Mucosa of gallbladder (tissue), 1 donor: ENCODE data around the gene DNPEP. TPM values are rescaled to one million over a fixed set of nuclear protein-coding genes. Genes with fewer than 3 reads are reported as not detected.
"Not testable (repeated sequence)": the region's sequence is repeated elsewhere in the genome, so short reads cannot be mapped to it uniquely, and the experiment has no call there.

ENCODE experiments used
- DNase-seq: peaks from one replicate; pipeline ENCODE4 v3.0.0-alpha.2; 2020; ENCODE audit warnings: low spot score
- total RNA-seq: library from RNA; stranded (reverse); gene quantifications from one replicate; pipeline ENCODE4 v1.2.1, GENCODE V29; 2021
- donor health status: DM: no; HTN: no; CAD: no.

The DNPEP gene
- total RNA-seq, 1 donor from 2014 or later, result 58.5 TPM

DNA sequence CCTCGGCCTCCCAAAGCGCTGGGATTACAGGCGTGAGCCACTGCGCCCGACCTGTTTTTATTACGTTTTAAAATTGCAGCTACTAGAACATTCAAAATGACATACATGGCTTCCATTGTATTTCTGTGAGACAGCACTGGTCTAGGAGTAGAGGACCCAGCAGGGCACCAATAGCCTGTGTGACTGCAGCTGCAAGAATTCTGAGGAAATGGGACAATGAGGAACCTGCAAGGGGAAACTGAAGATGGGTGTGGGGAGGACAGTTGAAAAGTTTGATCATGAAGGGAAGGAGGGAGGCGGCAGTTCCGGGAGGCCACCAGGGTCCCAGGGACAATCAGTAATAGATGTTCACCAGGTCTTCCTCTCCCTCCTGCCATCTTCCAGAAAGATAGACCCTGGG is 13.9 kb upstream of the DNPEP start:
- DNase-seq, result no peak

DNA sequence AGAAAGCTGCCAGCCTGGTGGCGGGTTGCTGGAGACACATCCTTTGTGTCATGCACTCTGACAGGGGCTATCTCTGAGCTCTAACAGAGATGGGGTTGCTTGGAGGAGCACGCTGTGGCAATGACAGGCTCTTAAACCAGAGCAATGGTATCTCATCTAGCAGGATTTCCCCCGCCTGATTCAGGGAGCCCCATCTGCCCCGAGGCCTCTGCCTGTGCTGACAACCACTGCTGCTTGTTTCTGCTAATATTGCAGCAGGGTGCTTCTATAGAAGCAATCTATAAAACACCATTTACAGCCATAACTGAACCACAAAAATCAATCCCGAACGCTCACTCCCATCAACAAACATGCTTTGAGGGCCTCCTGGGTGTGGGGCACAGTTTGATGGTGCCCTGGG is 12.8 kb upstream of the DNPEP start:
- no peak for DNase-seq

DNA sequence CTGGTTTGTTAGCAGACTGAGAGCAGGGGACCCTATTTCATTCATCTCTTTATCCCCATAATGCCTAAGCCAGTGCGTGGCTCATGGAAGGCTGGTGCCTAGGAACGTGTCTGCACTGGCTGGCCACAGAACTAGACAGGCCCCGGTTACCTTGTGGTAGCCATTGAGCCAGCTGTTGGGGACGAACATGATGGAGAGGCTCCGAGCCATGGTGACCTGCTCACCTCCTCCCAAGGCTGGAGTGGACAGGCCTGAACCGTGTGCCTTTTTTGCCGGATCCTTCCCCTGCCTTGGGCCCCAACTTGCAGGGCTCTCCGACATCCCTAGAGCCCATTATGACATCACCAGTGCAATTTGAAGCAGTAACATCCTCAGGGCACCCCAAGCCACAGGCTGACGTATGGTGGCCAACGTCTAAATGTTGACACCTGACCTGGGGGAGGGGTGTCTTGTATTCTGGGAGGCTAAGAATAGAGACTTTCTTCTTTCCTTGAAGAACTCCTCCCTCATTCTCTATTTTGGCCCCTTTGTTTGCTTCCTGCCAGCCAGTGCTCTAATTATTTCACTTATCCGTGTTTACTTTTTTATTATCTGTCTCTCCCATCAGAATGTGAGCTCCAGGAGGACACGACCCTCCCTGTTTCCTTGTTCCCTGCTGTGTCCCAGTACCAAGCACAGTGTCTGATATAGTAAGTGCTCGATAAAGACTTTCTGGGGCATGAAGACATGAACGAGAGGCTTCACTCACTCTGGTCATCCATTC is 12.2 kb upstream of the DNPEP start:
- no peak for DNase-seq

DNA sequence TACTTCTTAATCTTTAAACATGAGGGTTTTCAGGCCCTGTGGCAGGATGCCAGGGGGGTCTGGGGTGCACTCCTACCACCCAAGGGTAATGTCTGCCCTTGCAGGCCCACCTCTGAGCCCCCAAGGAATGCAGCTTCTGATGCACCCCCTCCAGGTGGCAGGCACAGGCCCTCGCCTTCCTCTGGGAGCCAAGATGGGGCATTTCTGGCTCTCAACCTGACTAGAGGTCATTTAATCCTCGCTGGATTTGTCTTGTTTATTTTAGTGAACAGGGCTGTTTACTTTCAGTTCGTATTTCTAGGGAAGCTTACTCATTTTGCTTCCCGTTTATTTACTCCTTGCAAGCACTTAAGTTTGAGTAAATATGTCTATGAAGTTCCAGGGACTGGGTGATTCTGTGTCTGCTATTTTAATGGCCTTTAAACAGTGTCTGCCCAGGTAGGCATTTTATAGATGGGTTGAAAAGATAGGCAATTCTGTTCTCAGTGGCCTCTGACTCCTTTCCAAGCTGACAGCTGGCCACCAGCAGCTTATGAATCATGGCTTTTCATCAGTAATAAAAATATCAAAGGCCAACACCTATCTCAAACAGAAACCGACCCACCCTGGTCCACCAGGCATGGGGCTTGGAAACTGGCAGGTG is 11.1 kb upstream of the DNPEP start:
- DNase-seq, result no peak

DNA sequence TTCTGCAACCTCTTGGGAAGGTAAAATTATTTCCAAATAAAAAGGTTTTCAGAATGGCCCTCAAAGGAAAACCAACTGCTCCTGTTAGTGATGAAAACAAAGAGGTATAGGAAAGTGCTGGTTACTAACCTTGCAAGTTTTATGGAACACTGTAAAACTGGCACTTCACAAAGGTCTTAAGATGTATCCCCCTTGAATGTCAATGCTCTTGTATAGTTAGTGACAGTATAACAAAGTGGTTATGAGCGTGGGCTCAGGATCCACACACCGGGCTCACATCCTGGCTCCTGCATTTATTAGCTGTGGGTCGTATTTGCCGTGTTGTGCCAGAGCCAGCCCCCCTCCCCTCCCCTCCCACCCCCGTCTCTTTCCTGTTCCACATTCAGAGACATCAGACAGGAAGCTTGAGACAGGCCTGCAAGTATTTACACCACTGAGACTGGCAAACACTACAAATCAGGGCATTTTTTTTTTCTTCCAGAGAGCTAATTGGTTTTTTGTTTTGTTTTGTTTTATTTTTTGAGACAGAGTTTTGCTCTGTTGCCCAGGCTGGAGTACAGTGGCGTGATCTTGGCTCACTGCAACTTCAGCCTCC is 9.2 kb upstream of the DNPEP start:
- no peak for DNase-seq

GRCh38 chr2:219395609-219396008 is 7.9 kb upstream of the DNPEP start:
- no peak for DNase-seq

DNA sequence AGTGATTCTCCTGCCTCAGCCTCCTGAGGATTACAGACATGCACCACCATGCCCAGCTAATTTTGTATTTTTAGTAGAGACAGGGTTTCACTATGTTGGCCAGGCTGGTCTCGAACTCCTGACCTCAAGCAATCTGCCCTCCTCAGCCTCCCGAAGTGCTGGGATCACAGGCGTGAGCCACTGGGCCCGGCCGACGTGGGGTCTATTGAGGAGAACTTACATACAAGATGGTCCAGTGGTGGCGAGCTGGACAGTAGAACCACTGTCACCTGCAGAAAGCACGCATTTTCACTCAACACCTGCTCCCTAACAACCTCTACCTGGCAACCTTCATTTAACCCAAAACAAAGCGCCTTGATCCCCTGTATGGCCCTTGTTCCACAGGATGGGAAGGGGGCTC is 7.3 kb upstream of the DNPEP start:
- not testable (repeated sequence) for DNase-seq

DNA sequence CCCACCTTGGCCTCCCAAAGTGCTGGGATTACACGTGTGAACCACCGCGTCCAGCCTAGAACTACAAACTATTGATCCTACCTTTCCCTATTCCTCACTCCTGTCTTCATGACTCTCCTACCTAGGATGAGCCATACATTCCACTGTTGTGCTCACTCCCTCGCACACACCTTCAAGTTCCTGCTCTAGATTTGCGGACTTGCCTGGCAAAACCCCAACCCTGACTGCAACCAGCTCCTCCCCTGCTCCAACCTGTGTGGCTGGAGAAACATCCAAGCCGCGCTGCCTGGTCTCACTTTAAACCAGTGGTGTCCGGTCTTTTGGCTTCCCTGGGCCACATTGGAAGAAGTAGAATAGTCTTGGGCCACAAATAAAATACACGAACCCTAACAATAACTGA is 5.0 kb upstream of the DNPEP start:
- no peak for DNase-seq

GRCh38 chr2:219388907-219389156 is 1.1 kb upstream of the DNPEP start:
- DNase-seq, result no peak

DNA sequence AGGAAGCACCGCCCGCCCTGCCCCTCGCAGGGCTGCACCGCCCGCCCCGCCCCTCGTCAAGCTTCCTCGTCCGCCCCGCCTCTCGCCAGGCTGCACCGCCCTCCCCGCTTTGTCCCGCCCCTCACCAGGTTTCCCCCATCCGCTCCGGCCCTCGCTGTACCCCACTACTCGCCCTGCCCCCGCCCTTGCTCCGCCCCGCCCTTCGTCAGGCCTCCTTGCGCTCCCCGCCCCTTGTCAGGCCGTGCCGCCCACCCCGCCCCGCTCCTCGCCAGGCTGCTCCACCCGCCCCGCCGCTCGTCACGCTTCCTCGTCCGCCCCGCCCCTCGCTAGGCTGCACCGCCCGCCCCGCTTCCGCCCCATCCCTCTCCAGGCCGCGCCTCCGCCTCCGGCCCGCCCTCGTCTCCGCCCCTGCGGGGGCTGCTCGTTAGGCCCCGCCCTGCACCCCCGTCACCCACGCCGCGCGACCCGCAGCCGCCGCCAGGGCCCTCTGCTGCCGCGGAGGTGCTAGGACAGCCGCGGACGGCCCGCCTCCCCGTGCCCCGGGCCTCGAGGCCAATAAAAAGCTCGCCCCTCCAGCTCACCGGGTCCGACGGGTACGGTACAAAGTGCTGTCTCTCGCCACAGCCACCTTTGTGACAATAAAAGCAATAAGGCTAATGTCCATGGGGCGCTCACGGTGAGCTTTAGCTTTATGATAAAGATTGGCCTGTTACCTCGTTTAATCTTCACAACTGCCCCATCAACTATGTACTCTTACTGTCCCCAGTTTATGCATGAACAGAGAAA is 602 bp upstream of the DNPEP start:
- peak; percentile 98 for DNase-seq

- no peak for DNase-seq
Measured at GRCh38 chr2:219386532-219387280, 1.0 kb downstream of the DNPEP start.

GRCh38 chr2:219385958-219386520 is 1.7 kb downstream of the DNPEP start:
- no peak for DNase-seq

GRCh38 chr2:219384859-219385258 is 2.9 kb downstream of the DNPEP start:
- DNase-seq, result no peak

DNA sequence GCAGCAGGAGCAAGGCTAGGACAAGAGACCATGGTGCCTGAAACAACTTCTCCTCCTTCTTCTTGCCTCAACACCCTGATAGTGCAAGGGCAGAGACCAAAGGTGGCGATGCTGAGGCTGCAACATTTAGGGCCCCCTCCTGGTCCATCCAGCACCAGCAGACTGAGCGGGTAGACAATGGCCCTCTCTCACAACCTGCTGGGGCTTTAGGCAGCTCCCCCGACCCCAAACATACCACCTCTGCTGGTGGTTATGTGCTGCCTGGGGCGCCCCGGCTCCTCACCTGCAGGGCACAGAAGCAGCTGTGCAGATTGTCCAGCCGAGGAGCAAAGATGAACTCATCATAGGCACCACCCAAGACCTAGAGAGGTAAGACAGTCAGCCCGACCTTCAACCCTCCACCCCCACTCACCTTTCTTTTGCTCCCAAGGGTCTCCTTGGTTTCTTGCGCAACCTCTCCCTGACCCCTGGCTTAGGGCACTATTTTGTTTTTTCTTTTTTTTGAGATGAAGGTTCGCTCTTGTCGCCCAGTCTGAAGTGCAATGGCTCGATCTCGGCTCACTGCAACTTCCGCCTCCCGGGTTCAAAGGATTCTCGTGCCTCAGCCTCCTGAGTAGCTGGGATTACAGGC is 3.5 kb downstream of the DNPEP start:
- no peak for DNase-seq

DNA sequence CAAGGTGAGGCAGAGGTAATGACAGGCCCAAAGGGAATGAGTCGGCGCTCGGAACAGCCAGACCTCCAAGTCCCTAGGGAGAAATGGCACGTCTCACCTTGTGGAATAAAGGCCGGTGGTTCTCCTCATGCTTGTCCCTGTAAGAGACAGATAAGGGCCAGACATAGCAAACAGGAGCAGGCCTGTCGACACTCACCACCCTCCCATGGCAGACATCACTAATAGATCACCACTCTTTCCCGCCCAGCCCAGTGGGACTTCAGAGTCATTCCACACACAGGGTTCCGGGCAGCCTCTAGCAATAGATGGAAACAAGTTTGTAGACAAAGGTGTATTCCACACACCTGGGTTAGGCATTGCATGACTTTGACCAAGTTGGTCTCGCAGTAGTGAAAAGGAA is 6.3 kb downstream of the DNPEP start:
- DNase-seq, result no peak

DNA sequence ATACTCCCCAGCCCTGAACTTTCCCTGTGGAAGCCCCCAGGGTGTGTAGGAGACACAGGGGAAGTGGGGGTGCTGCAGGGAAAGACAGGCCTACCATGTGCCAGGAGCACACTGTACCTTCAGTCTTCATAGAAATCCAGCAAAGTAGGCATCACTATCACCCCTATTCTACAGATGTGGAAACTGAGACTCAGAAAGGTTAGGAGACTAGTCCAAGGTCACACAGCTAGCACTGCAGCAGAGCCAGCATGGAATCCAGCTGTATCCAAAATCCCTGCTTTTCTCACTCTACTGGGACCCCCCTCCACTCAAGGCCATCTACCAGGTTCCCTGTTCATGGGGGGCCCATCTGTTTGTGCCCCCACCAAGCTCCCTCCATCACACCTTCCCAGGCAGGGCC is 6.8 kb downstream of the DNPEP start:
- no peak for DNase-seq

DNA sequence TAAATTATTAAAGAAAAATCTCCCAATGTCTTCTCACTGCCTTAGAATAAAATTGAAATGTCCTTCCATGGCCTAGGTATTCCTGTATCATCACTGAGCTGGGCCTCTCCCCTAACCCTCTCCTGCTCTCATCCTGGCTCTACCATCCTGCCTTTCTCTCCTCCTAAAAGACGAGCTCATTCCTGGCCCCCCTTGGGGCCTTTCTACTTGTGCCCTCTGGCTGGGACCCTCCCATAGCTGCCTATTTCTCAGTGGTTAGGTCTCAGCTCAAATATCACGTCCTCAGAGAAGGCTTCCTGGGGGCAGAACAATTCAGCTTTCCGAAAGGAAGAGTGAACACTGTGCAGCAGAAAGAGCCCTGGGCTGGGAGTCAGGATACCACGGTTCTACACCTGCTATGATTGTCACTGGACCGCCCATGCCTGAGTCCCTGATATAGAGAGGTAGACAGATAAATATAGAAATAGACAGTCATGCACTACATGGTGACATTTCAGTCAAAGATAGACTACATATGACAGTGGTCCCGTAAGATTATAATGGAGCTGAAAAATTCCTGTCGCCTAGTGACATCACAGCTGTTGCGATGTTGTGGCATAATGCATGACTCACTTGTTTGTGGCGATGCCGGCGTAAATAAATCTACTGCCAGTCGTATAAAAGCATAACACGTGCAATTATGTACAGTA is 9.4 kb downstream of the DNPEP start:
- no peak for DNase-seq

GRCh38 chr2:219369447-219369861 is 18.3 kb downstream of the DNPEP start:
- DNase-seq, result peak; percentile 71

DNA sequence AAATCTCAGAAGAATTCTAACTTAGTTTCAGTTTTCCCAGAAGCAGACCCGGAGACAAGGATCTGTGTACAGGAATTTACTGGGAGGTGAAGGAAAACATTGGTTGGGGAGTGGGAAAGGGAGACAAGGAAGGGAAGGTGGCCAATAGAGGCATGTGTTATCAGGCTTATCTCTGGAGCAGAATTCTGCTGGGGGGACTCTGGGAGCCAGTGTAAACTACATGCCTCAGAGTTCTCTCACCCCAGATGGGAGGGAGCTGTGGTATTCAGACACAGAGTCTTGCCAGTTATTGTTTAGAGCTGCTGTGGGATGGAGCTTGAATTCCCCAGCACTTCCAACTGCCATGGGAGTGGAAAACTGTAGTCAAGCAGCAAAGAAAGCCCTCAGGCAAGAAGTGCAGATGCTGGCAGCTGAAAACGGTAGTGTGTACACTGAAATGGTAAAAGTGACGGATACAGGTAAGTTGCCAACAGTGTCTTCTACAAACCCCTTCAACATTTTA is 19.0 kb downstream of the DNPEP start:
- DNase-seq, result peak; percentile 22

DNA sequence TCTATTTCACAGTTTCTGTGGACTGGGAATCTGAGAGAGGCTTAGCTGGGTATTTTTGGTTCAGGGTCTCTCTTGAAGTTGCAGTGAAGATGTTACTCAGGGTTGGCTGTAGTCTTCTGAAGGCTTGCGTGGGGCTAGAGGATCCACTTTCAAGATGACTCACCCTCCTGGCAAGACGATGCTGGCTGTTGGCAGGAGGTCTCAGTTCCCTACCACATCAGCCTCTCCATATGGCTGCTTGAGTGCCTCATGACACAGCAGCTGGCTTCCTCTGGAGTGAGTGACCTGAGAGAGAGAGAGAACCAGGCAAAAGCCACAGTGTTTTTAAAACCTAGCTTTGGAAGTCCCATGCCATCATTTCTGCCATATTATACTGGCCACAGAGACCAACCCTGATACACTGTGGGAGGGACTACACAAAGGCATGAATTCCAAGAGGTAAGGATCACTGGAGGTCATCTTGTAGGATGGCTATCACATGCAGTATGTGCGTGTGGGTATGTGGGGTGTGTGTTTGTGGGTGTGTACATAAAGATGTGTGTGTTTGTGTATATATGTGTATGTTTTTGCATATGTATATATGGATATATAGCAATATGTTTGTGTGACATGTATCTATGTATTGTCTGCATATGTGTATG is 25.1 kb downstream of the DNPEP start:
- peak; percentile 63 for DNase-seq
